ENCODE data around the gene NFKBIB. TPM values are rescaled to one million over a fixed set of nuclear protein-coding genes. Genes with fewer than 3 reads are reported as not detected.
A peak's percentile ranks its signal among the peaks of the same experiment; 100 is the strongest.

Gene NFKBIB
- total and polyA plus RNA-seq, 2 of the 8 experiments (the other 6 are each of a cell fraction or from before 2014, with no cell fraction given): 37.3 to 44.1 TPM

DNA sequence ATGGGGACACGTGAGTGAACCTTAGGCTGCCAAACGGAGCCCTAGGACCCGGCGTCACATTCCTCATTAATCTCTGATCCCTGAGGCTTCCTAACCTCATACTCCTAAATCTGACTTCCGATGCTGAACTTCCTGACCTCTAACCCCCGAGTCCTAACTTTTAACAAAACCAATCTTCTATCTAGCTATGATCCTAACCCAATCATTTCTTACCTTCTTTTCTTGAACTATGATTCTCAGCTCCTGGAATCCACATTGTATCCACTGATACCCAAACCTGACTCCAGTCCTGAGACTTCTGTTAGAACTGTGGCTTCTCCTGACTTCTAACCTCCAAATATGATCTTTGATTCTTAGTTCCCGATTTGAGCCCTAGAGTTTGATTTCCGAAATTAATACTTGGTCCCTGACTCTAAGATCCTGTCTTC, 447 bp downstream of the NFKBIB start (continued):
- TF ChIP-seq TAF7 (optimal IDR thresholded peaks at IDR 0.05; ENCODE audit: borderline replicate concordance, low read depth, low read length): peak; percentile 9
- 0 out of 2 replicates have a peak, but pooled peaks have one; percentile 26 for TF ChIP-seq TEAD4 (IDR thresholded peaks at IDR 0.05; ENCODE audit: low read depth, low read length)

Measured in H1 (cell line).